ENCODE results near the gene CIBAR2.
"Not testable (repeated sequence)": the region's sequence is repeated elsewhere in the genome, so short reads cannot be mapped to it uniquely, and the experiment has no call there.

The CIBAR2 gene

GRCh38 chr16:85055493-85056210 is 56.6 kb downstream of the CIBAR2 start:
- TF ChIP-seq SPI1 (IDR thresholded peaks at IDR 0.05; ENCODE audit: borderline replicate concordance, low read depth), result peak; percentile 99
- no peak for TF ChIP-seq CTCF (IDR thresholded peaks at IDR 0.05; ENCODE audit: insufficient read depth, low read length)
- TF ChIP-seq POLR2AphosphoS5 (IDR thresholded peaks at IDR 0.05; ENCODE audit: low read depth), result peak; percentile 98
- peak; percentile 94 to 98 for DNase-seq (ENCODE audit: low read depth in 1 of 2, low spot score in 1 of 2)
- no peak overlapping the region for H3K4me3 ChIP-seq (replicated peaks; ENCODE audit: insufficient read depth, low read length)
- peaks cover 21% of the 10 kb centered on the region for H3K27me3 ChIP-seq (ENCODE audit: insufficient read depth, poor library complexity, severe bottlenecking)
- H3K27ac ChIP-seq (replicated peaks), result peak overlapping the region; percentile 41; the same call in 1 of the 2 replicates

GRCh38 chr16:85054948-85055492 is 57.3 kb downstream of the CIBAR2 start:
- TF ChIP-seq SPI1 (IDR thresholded peaks at IDR 0.05; ENCODE audit: borderline replicate concordance, low read depth), result no peak
- H3K4me3 ChIP-seq (replicated peaks; ENCODE audit: insufficient read depth, low read length), result no peak overlapping the region
- DNase-seq (ENCODE audit: low read depth in 1 of 2, low spot score in 1 of 2), result no peak
- peak overlapping the region; percentile 30 for H3K27ac ChIP-seq (replicated peaks)
- peaks cover 19% of the 10 kb centered on the region for H3K27me3 ChIP-seq (ENCODE audit: insufficient read depth, poor library complexity, severe bottlenecking)

- DNase-seq (ENCODE audit: low read depth in 1 of 2, low spot score in 1 of 2); H3K4me3 ChIP-seq (replicated peaks; ENCODE audit: insufficient read depth, low read length); H3K27ac ChIP-seq (replicated peaks): not testable (repeated sequence)
- peaks cover 13% of the 10 kb centered on the region for H3K27me3 ChIP-seq (ENCODE audit: insufficient read depth, poor library complexity, severe bottlenecking)
These were observed 58.0 kb downstream of the CIBAR2 start for GRCh38 chr16:85054321-85054720.

- H3K27ac ChIP-seq (replicated peaks), result no peak overlapping the region
- peaks cover 9% of the 10 kb centered on the region for H3K27me3 ChIP-seq (ENCODE audit: insufficient read depth, poor library complexity, severe bottlenecking)
- no peak for DNase-seq (ENCODE audit: low read depth in 1 of 2, low spot score in 1 of 2)
- TF ChIP-seq CTCF (IDR thresholded peaks at IDR 0.05; ENCODE audit: insufficient read depth, low read length), result no peak
- TF ChIP-seq POLR2AphosphoS5 (IDR thresholded peaks at IDR 0.05; ENCODE audit: low read depth), result no peak
- TF ChIP-seq REST (IDR thresholded peaks at IDR 0.05; ENCODE audit: insufficient replicate concordance, low read depth), result no peak
- TF ChIP-seq SPI1 (IDR thresholded peaks at IDR 0.05; ENCODE audit: borderline replicate concordance, low read depth), result no peak
- no peak for TF ChIP-seq GABPA (IDR thresholded peaks at IDR 0.05; ENCODE audit: low read depth)
- no peak overlapping the region for H3K4me3 ChIP-seq (replicated peaks; ENCODE audit: insufficient read depth, low read length)
These were observed 59.7 kb downstream of the CIBAR2 start for GRCh38 chr16:85052536-85052935.

- TF ChIP-seq REST (IDR thresholded peaks at IDR 0.05; ENCODE audit: insufficient replicate concordance, low read depth) (no peak), SPI1 (IDR thresholded peaks at IDR 0.05; ENCODE audit: borderline replicate concordance, low read depth) (no peak), CTCF (IDR thresholded peaks at IDR 0.05; ENCODE audit: insufficient read depth, low read length) (no peak)
- DNase-seq (ENCODE audit: low read depth in 1 of 2, low spot score in 1 of 2), result no peak
- H3K4me3 ChIP-seq (replicated peaks; ENCODE audit: insufficient read depth, low read length), result no peak overlapping the region
- H3K27me3 ChIP-seq (ENCODE audit: insufficient read depth, poor library complexity, severe bottlenecking), result peaks cover 15% of the 10 kb centered on the region
- no peak overlapping the region for H3K27ac ChIP-seq (replicated peaks)
These were observed 60.6 kb downstream of the CIBAR2 start for GRCh38 chr16:85051683-85052082.

Measured in HL-60 (cell line).